ENCODE data around the gene CCNG1. TPM values are rescaled to one million over a fixed set of nuclear protein-coding genes. Genes with fewer than 3 reads are reported as not detected.

The CCNG1 gene
- total RNA-seq, 1 donor, result 258 TPM

DNA sequence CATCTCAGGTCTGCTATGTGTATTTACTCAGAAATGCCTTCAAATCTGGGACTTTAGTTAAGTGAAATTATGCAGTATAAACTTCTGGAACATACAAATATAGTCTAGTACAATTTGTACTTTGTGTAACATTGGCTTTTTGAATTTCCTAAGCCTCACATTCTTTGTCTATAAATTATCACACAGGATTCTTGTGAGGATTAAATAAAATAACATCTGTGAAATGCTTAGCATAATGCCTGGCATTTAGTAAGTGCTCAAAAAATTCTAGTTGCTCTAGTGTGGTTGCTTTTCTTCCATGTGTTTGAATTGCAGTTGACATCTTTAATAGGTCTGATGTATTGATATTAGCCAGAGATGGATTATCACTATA is 25.7 kb downstream of the CCNG1 start:
- TF ChIP-seq, protein P1, sequence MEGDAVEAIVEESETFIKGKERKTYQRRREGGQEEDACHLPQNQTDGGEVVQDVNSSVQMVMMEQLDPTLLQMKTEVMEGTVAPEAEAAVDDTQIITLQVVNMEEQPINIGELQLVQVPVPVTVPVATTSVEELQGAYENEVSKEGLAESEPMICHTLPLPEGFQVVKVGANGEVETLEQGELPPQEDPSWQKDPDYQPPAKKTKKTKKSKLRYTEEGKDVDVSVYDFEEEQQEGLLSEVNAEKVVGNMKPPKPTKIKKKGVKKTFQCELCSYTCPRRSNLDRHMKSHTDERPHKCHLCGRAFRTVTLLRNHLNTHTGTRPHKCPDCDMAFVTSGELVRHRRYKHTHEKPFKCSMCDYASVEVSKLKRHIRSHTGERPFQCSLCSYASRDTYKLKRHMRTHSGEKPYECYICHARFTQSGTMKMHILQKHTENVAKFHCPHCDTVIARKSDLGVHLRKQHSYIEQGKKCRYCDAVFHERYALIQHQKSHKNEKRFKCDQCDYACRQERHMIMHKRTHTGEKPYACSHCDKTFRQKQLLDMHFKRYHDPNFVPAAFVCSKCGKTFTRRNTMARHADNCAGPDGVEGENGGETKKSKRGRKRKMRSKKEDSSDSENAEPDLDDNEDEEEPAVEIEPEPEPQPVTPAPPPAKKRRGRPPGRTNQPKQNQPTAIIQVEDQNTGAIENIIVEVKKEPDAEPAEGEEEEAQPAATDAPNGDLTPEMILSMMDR (IDR thresholded peaks at IDR 0.05; ENCODE audit: insufficient read depth, low read length), result no peak
- no peak overlapping the region for H3K4me3 ChIP-seq (ENCODE audit: low read depth, low read length)

DNA sequence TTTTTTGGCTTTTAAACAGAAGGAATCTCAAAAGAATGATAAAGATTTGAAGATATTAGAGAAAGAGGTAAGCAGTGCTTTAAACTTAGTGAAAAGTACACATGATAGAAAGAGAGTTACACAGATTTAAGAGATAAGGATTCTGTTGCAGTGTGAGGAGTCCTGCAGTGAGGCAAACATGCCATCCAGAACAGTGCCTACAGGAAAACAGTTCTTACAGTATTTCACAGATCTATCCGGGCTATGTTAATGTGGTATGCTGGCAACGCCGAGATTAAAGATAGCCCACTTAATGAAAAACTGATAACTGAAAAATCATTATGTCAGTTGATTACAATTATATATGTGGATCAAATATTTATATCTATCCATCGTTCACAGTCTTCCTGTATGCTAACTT is 30.3 kb downstream of the CCNG1 start:
- no peak for DNase-seq (ENCODE audit: low read depth)
- H3K4me3 ChIP-seq (ENCODE audit: low read depth, low read length), result no peak overlapping the region

More for the DNA sequence above, 25.7 kb downstream of the CCNG1 start:
- DNase-seq (ENCODE audit: low read depth), result no peak

DNA sequence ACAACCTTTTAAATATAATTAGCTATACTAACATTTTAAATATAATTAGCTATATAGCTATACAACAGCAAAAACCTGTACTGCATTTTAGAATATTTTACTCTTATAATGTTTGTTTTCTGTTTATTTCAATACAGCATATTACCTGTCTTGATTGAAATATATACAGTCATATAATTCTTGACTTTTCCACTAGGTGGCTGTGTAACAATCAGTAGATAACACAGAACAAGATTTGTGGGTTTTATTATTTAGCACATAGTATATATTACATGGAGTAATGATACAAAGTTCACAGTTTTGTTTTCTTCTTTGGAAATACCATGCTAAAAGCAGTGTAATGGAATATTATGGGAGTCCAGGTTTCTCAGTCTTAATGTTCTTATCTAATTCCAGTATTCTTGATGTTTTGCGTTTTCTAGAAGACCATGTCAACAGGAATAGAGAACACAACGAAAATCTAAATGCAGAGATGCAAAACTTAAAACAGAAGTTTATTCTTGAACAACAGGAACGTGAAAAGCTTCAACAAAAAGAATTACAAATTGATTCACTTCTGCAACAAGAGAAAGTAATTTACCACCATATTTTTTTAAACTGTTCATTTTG is 36.3 kb downstream of the CCNG1 start:
- DNase-seq (ENCODE audit: low read depth), result peak; percentile 61
- no peak overlapping the region for H3K4me3 ChIP-seq (ENCODE audit: low read depth, low read length)
- TF ChIP-seq, protein P1 (IDR thresholded peaks at IDR 0.05; ENCODE audit: insufficient read depth, low read length), result peak; percentile 55

More for the DNA sequence above, 30.3 kb downstream of the CCNG1 start:
- TF ChIP-seq, protein P1 (IDR thresholded peaks at IDR 0.05; ENCODE audit: insufficient read depth, low read length), result no peak

DNA sequence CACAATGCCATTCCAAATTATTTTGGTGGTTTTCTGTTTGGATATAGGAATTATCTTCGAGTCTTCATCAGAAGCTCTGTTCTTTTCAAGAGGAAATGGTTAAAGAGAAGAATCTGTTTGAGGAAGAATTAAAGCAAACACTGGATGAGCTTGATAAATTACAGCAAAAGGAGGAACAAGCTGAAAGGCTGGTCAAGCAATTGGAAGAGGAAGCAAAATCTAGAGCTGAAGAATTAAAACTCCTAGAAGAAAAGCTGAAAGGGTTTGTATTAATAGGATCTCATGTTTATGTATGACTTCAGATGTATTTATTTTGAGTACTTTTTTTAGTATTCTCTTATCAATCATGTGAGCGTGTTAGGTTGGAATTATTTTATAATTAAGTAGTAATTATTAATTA is 38.0 kb downstream of the CCNG1 start:
- H3K4me3 ChIP-seq (ENCODE audit: low read depth, low read length), result no peak overlapping the region
- no peak for DNase-seq (ENCODE audit: low read depth)
- TF ChIP-seq, protein P1 (IDR thresholded peaks at IDR 0.05; ENCODE audit: insufficient read depth, low read length), result no peak

DNA sequence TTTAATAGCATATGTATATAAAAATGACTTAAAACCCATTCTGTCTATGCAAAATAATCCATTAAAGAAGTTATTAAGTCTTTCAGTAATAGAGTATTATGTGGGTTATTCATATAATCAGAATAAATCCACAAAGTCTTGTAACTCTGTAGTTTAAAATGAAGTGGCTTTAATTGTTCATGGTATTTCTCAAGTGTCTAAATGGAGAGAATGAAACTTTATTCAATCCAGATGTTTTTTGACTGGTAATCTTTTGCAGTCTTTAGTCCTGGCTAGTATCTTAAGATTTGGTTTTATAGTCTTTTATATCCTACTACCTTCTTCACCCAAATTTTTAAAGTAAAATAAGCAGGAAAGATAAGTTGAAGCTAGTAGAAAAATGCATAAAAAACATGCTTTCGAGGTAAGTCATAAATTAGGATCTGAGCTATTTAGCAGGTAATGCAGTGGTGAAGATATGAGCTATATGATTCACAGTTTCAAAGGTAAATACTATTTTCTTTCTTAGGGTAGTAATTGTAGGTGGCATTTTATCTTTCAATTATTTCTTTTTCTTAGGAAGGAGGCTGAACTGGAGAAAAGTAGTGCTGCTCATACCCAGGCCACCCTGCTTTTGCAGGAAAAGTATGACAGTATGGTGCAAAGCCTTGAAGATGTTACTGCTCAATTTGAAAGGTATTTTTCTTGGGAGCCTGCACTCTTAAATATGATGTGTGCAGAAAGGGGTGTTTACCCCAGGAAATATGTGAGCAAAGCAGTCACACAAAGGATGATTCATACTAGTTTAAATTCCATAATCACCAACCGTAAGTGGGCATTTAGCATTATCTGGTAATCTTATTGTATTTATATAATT is 41.0 kb downstream of the CCNG1 start:
- TF ChIP-seq, protein P1 (IDR thresholded peaks at IDR 0.05; ENCODE audit: insufficient read depth, low read length), result no peak
- H3K4me3 ChIP-seq (ENCODE audit: low read depth, low read length), result no peak overlapping the region
- peak; percentile 51 for DNase-seq (ENCODE audit: low read depth)

DNA sequence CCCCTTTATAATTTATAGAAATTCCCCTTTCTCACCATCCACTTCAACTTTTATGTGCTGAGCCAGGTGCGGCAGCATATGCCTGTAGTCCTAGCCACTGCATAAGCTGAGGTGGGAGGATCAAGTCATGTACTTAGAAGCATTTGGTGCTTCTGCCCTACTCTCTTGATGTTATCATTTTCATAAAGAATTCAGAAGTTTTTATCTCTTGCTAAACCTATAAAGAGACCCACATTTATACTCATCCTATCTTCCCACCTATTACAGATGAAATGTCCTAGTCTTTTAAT is 41.5 kb downstream of the CCNG1 start:
- TF ChIP-seq, protein P1 (IDR thresholded peaks at IDR 0.05; ENCODE audit: insufficient read depth, low read length), result no peak
- DNase-seq (ENCODE audit: low read depth), result no peak
- H3K4me3 ChIP-seq (ENCODE audit: low read depth, low read length), result no peak overlapping the region
